OCI-LY1 (cell line): ENCODE data around the gene PSMG1.

Source experiments
- EZH2 ChIP-seq: fragments of 200-600 bp; sonication (generic), shearing (Covaris generic); IDR thresholded peaks from 2 replicates; pipeline ENCODE4 v1.8.0; 2017; ENCODE audit warnings: borderline replicate concordance, mixed run types, mild to moderate bottlenecking, antibody characterized with exemption, low read length, moderate library complexity, mixed read lengths
- TF ChIP-seq, protein P1 (sequence below): fragments of 200-600 bp; sonication (generic), shearing (Covaris generic); IDR thresholded peaks from 2 replicates; pipeline ENCODE4 v1.5.1; 2017; ENCODE audit warnings: mild to moderate bottlenecking, antibody characterized with exemption, low read length, moderate library complexity, mixed read lengths

DNA sequence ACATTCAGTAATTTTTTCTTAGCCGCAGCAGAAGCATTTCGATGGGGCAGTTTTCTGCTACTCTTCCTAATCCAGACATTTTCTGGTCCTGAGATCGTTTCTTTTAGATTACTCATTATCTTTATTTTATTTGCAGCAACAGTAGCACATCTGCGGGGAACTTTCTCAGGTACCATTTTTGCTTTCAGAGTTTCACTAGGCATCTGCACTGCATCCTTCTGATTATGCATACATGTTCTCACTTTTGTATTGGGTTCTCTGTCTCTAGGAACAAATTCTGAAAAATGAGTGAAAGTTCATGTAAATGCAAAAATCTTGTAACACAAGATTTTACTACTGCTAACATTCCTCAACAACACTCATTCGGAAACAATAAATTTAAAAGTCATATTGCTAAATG, 3.9 kb upstream of the PSMG1 start:
- TF ChIP-seq, protein P1, sequence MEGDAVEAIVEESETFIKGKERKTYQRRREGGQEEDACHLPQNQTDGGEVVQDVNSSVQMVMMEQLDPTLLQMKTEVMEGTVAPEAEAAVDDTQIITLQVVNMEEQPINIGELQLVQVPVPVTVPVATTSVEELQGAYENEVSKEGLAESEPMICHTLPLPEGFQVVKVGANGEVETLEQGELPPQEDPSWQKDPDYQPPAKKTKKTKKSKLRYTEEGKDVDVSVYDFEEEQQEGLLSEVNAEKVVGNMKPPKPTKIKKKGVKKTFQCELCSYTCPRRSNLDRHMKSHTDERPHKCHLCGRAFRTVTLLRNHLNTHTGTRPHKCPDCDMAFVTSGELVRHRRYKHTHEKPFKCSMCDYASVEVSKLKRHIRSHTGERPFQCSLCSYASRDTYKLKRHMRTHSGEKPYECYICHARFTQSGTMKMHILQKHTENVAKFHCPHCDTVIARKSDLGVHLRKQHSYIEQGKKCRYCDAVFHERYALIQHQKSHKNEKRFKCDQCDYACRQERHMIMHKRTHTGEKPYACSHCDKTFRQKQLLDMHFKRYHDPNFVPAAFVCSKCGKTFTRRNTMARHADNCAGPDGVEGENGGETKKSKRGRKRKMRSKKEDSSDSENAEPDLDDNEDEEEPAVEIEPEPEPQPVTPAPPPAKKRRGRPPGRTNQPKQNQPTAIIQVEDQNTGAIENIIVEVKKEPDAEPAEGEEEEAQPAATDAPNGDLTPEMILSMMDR, result no peak
- no peak for TF ChIP-seq EZH2
